Heart right ventricle (tissue), 16 donors: ENCODE results near the gene SEMA3G. TPM values are rescaled to one million over a fixed set of nuclear protein-coding genes. Genes with fewer than 3 reads are reported as not detected.

Experiments used
- ATAC-seq, 8 donors: fragments of 200-7000 bp; cut with Tn5 transposase; one replicate each; pipeline ENCODE4 v1.9.1; 2020; ENCODE audit warnings: mild to moderate bottlenecking in 8 of 8, moderate library complexity in 8 of 8, moderate number of reproducible peaks in 1 of 8
- DNase-seq, 2 donors: peaks; one replicate each; pipeline ENCODE4 v3.0.0-alpha.2; 2020
- H3K27ac ChIP-seq, 10 donors: fragments of 200-600 bp; sonication (generic) in 2 of 10; one replicate each; pipeline versions ENCODE4 v1.5.0 to v1.8.0; 2020 to 2022; ENCODE audit warnings: mild to moderate bottlenecking in 3 of 10
- H3K27me3 ChIP-seq, 7 donors: fragments of 200-600 bp; one replicate each; pipeline ENCODE4 v1.8.0; 2021 to 2022; ENCODE audit warnings: mild to moderate bottlenecking in 2 of 7
- H3K36me3 ChIP-seq, 9 donors: fragments of 200-600 bp; sonication (generic) in 1 of 9; one replicate each; pipeline versions ENCODE4 v1.5.0 to v1.8.0; 2020 to 2022; ENCODE audit warnings: mild to moderate bottlenecking in 2 of 9
- H3K4me1 ChIP-seq, 9 donors: fragments of 200-600 bp; sonication (generic) in 1 of 9; one replicate each; pipeline versions ENCODE4 v1.5.0 to v1.8.0; 2020 to 2022; ENCODE audit warnings: mild to moderate bottlenecking in 4 of 9
- H3K4me3 ChIP-seq, 10 donors: fragments of 200-600 bp; sonication (generic) in 2 of 10; one replicate each; pipeline versions ENCODE4 v1.5.0 to v1.8.0; 2020 to 2022; ENCODE audit warnings: mild to moderate bottlenecking in 7 of 10, moderate library complexity in 2 of 10
- H3K9me3 ChIP-seq, 11 donors: fragments of 200-600 bp in 10 of 11; sonication (generic) in 2 of 11; one replicate each; pipeline versions ENCODE4 v1.5.0 to v1.8.0; 2013 to 2022; ENCODE audit warnings: mild to moderate bottlenecking in 2 of 11, control low read depth in 1 of 11, moderate library complexity in 1 of 11
- WGBS, 2 donors: extraction: QIAGEN DNeasy Blood & Tissue Kit; methylation state at CpG; one replicate each; pipeline ENCODE4 v1.1.7; 2013; ENCODE audit warnings: inconsistent platforms in 1 of 2; 5-methylcytosine and 5-hydroxymethylcytosine counted together
- intact Hi-C, 10 donors: fragments of 100-400 bp; cut with DNase I; formaldehyde crosslinking; loops; one replicate each; pipeline versions ENCODE4 v1.11.1 to v1.14.2; 2022
- polyA plus RNA-seq, 2 donors: library from polyadenylated mRNA; stranded (reverse); fragments of 200-250 nt; gene quantifications; one replicate each; pipeline ENCODE4 v1.2.3, GENCODE V29; 2013
- total RNA-seq, 10 donors: library from RNA; stranded (reverse); fragmentation: NEBNext Ultra II Directional in 3 of 10; extraction: Animal tissue kit (Norgen Biotek cat#: 25700) in 3 of 10; gene quantifications; one replicate each; pipeline versions ENCODE4 v1.2.1 to v1.2.4, GENCODE V29; 2021 to 2023
- TF ChIP-seq, protein P1 (sequence below), 9 donors: fragments of 200-600 bp; sonication (generic) in 2 of 9; IDR thresholded peaks; one replicate each; pipeline versions ENCODE4 v1.5.0 to v1.8.0; 2021 to 2022; ENCODE audit warnings: antibody characterized with exemption in 9 of 9, mild to moderate bottlenecking in 5 of 9, moderate library complexity in 1 of 9
- donor health status: Arrhythmogenic right ventricular cardiomyopathy.
- donor health status: ischemic (EF 13 %, LVEDD 7.1; RV severe dilation, severe dysfunction).
- donor health status: healthy with polysubstance abuse.
- donor health status: DM: no; HTN: yes; CAD: no.
- donor health status: DM: no; HTN: no; CAD: no.
- donor health status: ischemic (EF 25% LVEDD 6.9; RV normal size, moderate dysfunction).
- donor health status: ischemic (EF 25% LVEDD 5.7; RV mildly dilated, moderate dysfunction).
- donor health status: healthy.
- donor health status: DM: yes; HTN: yes; CAD: no.
- donor health status: Ischemic cardiomyopathy.
- donor health status: ischemic (EF 35%, LVEDD 5.7; RV mildly dilated, moderate dysfunction).
- donor health status: nonischemic (EF 11% LVEDD 7.7; RV severe dilation, severe dysfunction).
- donor health status: DM: yes; HTN: yes; CAD: no.
- donor health status: PGD.
- donor health status: ischemic (EF 29% LVEDD 5.4; RV normal size, mild dysfunction).
- donor health status: nonischemic (EF 23%, LVEDD 6.1; RV moderate dilation, normal function).

The SEMA3G gene
- total and polyA plus RNA-seq, 12 donors: 8.3 to 17.8 (median 15.0) TPM

GRCh38 chr3:52472239-52473000 lies 27.5 kb upstream of the SEMA3G start:
- WGBS, 2 donors: 54 to 58% methylated on average over 14 of the region's 14 CpGs
- peaks cover 8 to 73% (median 34%) of the 10 kb centered on the region in 9 donors for H3K4me1 ChIP-seq
- no peak overlapping the region for H3K4me3 ChIP-seq
- H3K27me3 ChIP-seq: no peaks in the 10 kb centered on the region
- H3K27ac ChIP-seq: peak overlapping the region in 8 of 10 donors; percentile 6 to 77 (median 50)
- intact Hi-C loops: loop anchor here in 6 of 10 donors (2.0 to 10.0 kb wide), 3 partner anchors 64 to 212 kb away; partner anchors contain the start of genes UQCC5 (in 6 of the 6), GNL3 (in 2 of the 6) and PBRM1 (in 2 of the 6)
- no peaks in the 10 kb centered on the region for H3K9me3 ChIP-seq
- ATAC-seq: peak in 2 of 8 donors; percentile 1 to 5
- peaks cover 0 to 82% (median 47%) of the 10 kb centered on the region in 9 donors for H3K36me3 ChIP-seq
- TF ChIP-seq, protein P1, sequence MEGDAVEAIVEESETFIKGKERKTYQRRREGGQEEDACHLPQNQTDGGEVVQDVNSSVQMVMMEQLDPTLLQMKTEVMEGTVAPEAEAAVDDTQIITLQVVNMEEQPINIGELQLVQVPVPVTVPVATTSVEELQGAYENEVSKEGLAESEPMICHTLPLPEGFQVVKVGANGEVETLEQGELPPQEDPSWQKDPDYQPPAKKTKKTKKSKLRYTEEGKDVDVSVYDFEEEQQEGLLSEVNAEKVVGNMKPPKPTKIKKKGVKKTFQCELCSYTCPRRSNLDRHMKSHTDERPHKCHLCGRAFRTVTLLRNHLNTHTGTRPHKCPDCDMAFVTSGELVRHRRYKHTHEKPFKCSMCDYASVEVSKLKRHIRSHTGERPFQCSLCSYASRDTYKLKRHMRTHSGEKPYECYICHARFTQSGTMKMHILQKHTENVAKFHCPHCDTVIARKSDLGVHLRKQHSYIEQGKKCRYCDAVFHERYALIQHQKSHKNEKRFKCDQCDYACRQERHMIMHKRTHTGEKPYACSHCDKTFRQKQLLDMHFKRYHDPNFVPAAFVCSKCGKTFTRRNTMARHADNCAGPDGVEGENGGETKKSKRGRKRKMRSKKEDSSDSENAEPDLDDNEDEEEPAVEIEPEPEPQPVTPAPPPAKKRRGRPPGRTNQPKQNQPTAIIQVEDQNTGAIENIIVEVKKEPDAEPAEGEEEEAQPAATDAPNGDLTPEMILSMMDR (IDR thresholded peaks at IDR 0.05): peak in 1 of 9 donors; percentile 11
- DNase-seq: peak in 1 of 2 donors; percentile 14

- Histone ChIP-seq H3K27me3 (no peaks in the 10 kb centered on the region), H3K4me3 (no peak overlapping the region), H3K4me1 (peaks cover 8 to 68% (median 34%) of the 10 kb centered on the region in 9 donors), H3K9me3 (no peaks in the 10 kb centered on the region), H3K36me3 (peaks cover 0 to 80% (median 39%) of the 10 kb centered on the region in 9 donors), H3K27ac (peak overlapping the region in 2 of 10 donors; percentile 43 to 77)
- 48 to 50% methylated on average over 26 of the region's 26 CpGs for WGBS, 2 donors
- TF ChIP-seq, protein P1 (IDR thresholded peaks at IDR 0.05): peak; percentile 48 to 85 (median 78)
- ATAC-seq (peak; percentile 80 to 91 (median 86)), DNase-seq (peak; percentile 79 to 80)
- intact Hi-C loops: loop anchor here in 7 of 10 donors (2.0 to 10.0 kb wide), 3 partner anchors 65 to 213 kb away; partner anchors contain the start of genes UQCC5 (in 7 of the 7), GNL3 (in 2 of the 7) and PBRM1 (in 2 of the 7)
These were observed 26.7 kb upstream of the SEMA3G start for GRCh38 chr3:52471371-52472238.

DNA sequence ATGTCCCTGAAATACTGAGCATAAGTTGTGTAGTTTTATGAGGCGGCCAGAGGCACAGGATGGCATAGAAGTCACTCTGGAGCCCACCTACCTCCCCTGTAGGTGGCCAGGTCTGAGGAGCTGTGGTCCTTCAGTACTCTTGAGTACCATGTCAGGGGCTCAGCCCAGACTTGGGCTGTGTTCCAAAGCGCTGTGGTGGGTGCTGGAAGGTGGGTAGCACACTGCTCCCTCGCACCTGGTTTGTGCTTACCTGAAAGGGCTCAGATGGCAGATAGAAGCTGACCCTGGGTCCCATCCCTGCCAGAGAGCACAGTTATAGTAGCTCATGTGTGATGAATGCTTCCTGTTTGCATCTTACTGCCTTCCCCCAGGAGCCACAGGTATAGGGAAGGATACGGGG lies 26.0 kb upstream of the SEMA3G start:
- ATAC-seq (no peak), DNase-seq (no peak)
- H3K9me3 ChIP-seq: no peaks in the 10 kb centered on the region
- 94 to 95% methylated on average over 4 of the region's 4 CpGs for WGBS, 2 donors
- H3K27ac ChIP-seq: peak overlapping the region in 2 of 10 donors; percentile 43 to 77
- TF ChIP-seq, protein P1 (IDR thresholded peaks at IDR 0.05): no peak
- peaks cover 8 to 64% (median 34%) of the 10 kb centered on the region in 9 donors for H3K4me1 ChIP-seq
- peaks cover 0 to 79% (median 32%) of the 10 kb centered on the region in 9 donors for H3K36me3 ChIP-seq
- H3K4me3 ChIP-seq: no peak overlapping the region
- H3K27me3 ChIP-seq: no peaks in the 10 kb centered on the region
- intact Hi-C loops: loop anchor here in 6 of 10 donors (2.0 to 10.0 kb wide), 3 partner anchors 66 to 214 kb away; partner anchors contain the start of genes UQCC5 (in 6 of the 6), GNL3 (in 2 of the 6) and PBRM1 (in 2 of the 6)
